OCI-LY1 (cell line): ENCODE results near the gene FCAMR.

Experiments
- H2AFZ ChIP-seq: fragments of 200-600 bp; sonication (generic), shearing (Covaris generic); 2 replicates; pipeline ENCODE4 v1.6.0; 2014; ENCODE audit warnings: antibody characterized with exemption, mild to moderate bottlenecking, low read length
- H3F3A ChIP-seq: fragments of 200-600 bp; sonication (generic), shearing (Covaris generic); 2 replicates; pipeline ENCODE4 v1.6.0; 2014; ENCODE audit warnings: mild to moderate bottlenecking, antibody characterized with exemption, low read length, moderate library complexity; ENCODE audit not compliant: insufficient read depth
- H3K27ac ChIP-seq: fragments of 200-600 bp; sonication (generic); 2 replicates; pipeline ENCODE4 v1.5.1; 2014; ENCODE audit warnings: low read length, mixed run types, mild to moderate bottlenecking, low read depth; ENCODE audit not compliant: poor library complexity, severe bottlenecking
- H3K27me3 ChIP-seq: fragments of 200-600 bp; sonication (generic); 2 replicates; pipeline ENCODE4 v1.6.0; 2014; ENCODE audit warnings: antibody characterized with exemption, mild to moderate bottlenecking, low read length, moderate library complexity; ENCODE audit not compliant: insufficient read depth
- H3K36me3 ChIP-seq: fragments of 200-600 bp; sonication (generic); 2 replicates; pipeline ENCODE4 v1.6.1; 2014; ENCODE audit warnings: mild to moderate bottlenecking, antibody characterized with exemption, low read length, moderate library complexity, mixed read lengths; ENCODE audit not compliant: insufficient read depth
- H3K4me1 ChIP-seq: fragments of 200-600 bp; sonication (generic); 2 replicates; pipeline ENCODE4 v1.5.1; 2014; ENCODE audit warnings: mild to moderate bottlenecking, low read length, moderate library complexity; ENCODE audit not compliant: insufficient read depth, severe bottlenecking
- H3K4me2 ChIP-seq: fragments of 200-600 bp; sonication (generic), shearing (Covaris generic); 2 replicates; pipeline ENCODE4 v1.6.1; 2014; ENCODE audit warnings: low read length
- H3K4me3 ChIP-seq: fragments of 200-600 bp; sonication (generic); 2 replicates; pipeline ENCODE4 v1.5.1; 2014; ENCODE audit warnings: low read length, low read depth, mild to moderate bottlenecking, mixed read lengths; ENCODE audit not compliant: poor library complexity, severe bottlenecking
- H3K79me2 ChIP-seq: fragments of 200-600 bp; shearing (Covaris generic); 2 replicates; pipeline ENCODE4 v1.6.1; 2016; ENCODE audit warnings: mixed run types, low read length, mixed read lengths; ENCODE audit not compliant: insufficient read depth
- H3K9ac ChIP-seq: fragments of 200-600 bp; sonication (generic), shearing (Covaris generic); 2 replicates; pipeline ENCODE4 v1.6.1; 2014; ENCODE audit warnings: mild to moderate bottlenecking, low read length, mixed read lengths
- H3K9me2 ChIP-seq: fragments of 200-600 bp; sonication (generic), shearing (Covaris generic); 2 replicates; pipeline ENCODE4 v1.6.1; 2014; ENCODE audit warnings: low read depth, mild to moderate bottlenecking, low read length, mixed read lengths
- H3K9me3 ChIP-seq: fragments of 200-600 bp; shearing (Covaris generic); 2 replicates; pipeline ENCODE4 v1.6.1; 2014; ENCODE audit warnings: low read length, mixed read lengths
- H4K20me1 ChIP-seq: fragments of 200-600 bp; sonication (generic), shearing (Covaris generic); 2 replicates; pipeline ENCODE4 v1.6.0; 2016; ENCODE audit warnings: mild to moderate bottlenecking, low read length; ENCODE audit not compliant: insufficient read depth
- CTCF ChIP-seq: fragments of 200-600 bp; sonication (generic), shearing (Covaris generic); IDR thresholded peaks from 2 replicates; pipeline ENCODE4 v1.5.1; 2017; ENCODE audit warnings: mild to moderate bottlenecking, antibody characterized with exemption, low read length, moderate library complexity, mixed read lengths
- EZH2 ChIP-seq: fragments of 200-600 bp; sonication (generic), shearing (Covaris generic); IDR thresholded peaks from 2 replicates; pipeline ENCODE4 v1.8.0; 2017; ENCODE audit warnings: borderline replicate concordance, mixed run types, mild to moderate bottlenecking, antibody characterized with exemption, low read length, moderate library complexity, mixed read lengths

Gene FCAMR

GRCh38 chr1:207014728-207015127 is 44.5 kb upstream of the FCAMR start:
- Histone ChIP-seq H3K27me3 (no peaks in the 10 kb centered on the region), H3K9me3 (no peaks in the 10 kb centered on the region), H3K9me2 (no peaks in the 10 kb centered on the region), H4K20me1 (no peaks in the 10 kb centered on the region), H3K27ac (no peak overlapping the region), H2AFZ (no peak overlapping the region), H3K4me3 (no peak overlapping the region), H3K4me2 (no peak overlapping the region), H3K36me3 (no peaks in the 10 kb centered on the region), H3K9ac (no peak overlapping the region), H3K79me2 (no peaks in the 10 kb centered on the region), H3F3A (no peaks in the 10 kb centered on the region), H3K4me1 (no peaks in the 10 kb centered on the region)
- TF ChIP-seq EZH2 (no peak), CTCF (no peak)

- H3K9me3 ChIP-seq: no peaks in the 10 kb centered on the region
- no peaks in the 10 kb centered on the region for H3K9me2 ChIP-seq
- no peaks in the 10 kb centered on the region for H3F3A ChIP-seq
- H3K9ac ChIP-seq: no peak overlapping the region
- no peaks in the 10 kb centered on the region for H3K36me3 ChIP-seq
- H2AFZ ChIP-seq: no peak overlapping the region
- no peak overlapping the region for H3K4me2 ChIP-seq
- H3K27ac ChIP-seq: no peak overlapping the region
- H3K79me2 ChIP-seq: no peaks in the 10 kb centered on the region
- no peak for TF ChIP-seq EZH2
- TF ChIP-seq CTCF: no peak
- no peaks in the 10 kb centered on the region for H4K20me1 ChIP-seq
- H3K4me3 ChIP-seq: no peak overlapping the region
- no peaks in the 10 kb centered on the region for H3K4me1 ChIP-seq
- no peaks in the 10 kb centered on the region for H3K27me3 ChIP-seq
These were observed 43.2 kb upstream of the FCAMR start for GRCh38 chr1:207013321-207014085.

- TF ChIP-seq EZH2 (no peak), CTCF (no peak)
These were observed 40.5 kb upstream of the FCAMR start for GRCh38 chr1:207010726-207011125.

More at GRCh38 chr1:207010726-207011125, 40.5 kb upstream of the FCAMR start:
- Histone ChIP-seq H4K20me1 (no peaks in the 10 kb centered on the region), H3K9ac (no peak overlapping the region), H3F3A (no peaks in the 10 kb centered on the region), H3K4me2 (no peak overlapping the region), H3K79me2 (no peaks in the 10 kb centered on the region), H3K27ac (no peak overlapping the region), H3K4me3 (no peak overlapping the region), H2AFZ (no peak overlapping the region), H3K9me3 (no peaks in the 10 kb centered on the region), H3K27me3 (no peaks in the 10 kb centered on the region; the same call in 1 of the 2 replicates), H3K9me2 (no peaks in the 10 kb centered on the region), H3K4me1 (no peaks in the 10 kb centered on the region), H3K36me3 (no peaks in the 10 kb centered on the region)
